Upper lobe of left lung (tissue), 6 donors: Measurements from ENCODE around the gene LMNTD2. TPM values are rescaled to one million over a fixed set of nuclear protein-coding genes. Genes with fewer than 3 reads are reported as not detected.
A peak's percentile ranks its signal among the peaks of the same experiment; 100 is the strongest.
"Not testable (repeated sequence)": the region's sequence is repeated elsewhere in the genome, so short reads cannot be mapped to it uniquely, and the experiment has no call there.

Experiments used
- ATAC-seq, 2 donors: fragments of 200-7000 bp; cut with Tn5 transposase; one replicate each; pipeline ENCODE4 v1.9.1; 2022; ENCODE audit warnings: mild to moderate bottlenecking in 2 of 2, moderate library complexity in 2 of 2; ENCODE audit not compliant: low FRiP score in 2 of 2
- DNase-seq, 2 donors: peaks; one replicate each; pipeline ENCODE4 v3.0.0-alpha.2; 2019 to 2020
- H3K27ac ChIP-seq, 4 donors: fragments of 200-600 bp; sonication (generic); one replicate each; pipeline ENCODE4 v1.5.1; 2016 to 2019
- H3K27me3 ChIP-seq, 4 donors: fragments of 200-600 bp; sonication (generic); one replicate each; pipeline ENCODE4 v1.5.1; 2017 to 2019
- H3K36me3 ChIP-seq, 4 donors: fragments of 200-600 bp; sonication (generic); one replicate each; pipeline ENCODE4 v1.5.1; 2016 to 2019
- H3K4me1 ChIP-seq, 4 donors: fragments of 200-600 bp; sonication (generic); one replicate each; pipeline ENCODE4 v1.5.1; 2018 to 2019
- H3K4me3 ChIP-seq, 4 donors: fragments of 200-600 bp; sonication (generic); one replicate each; pipeline ENCODE4 v1.5.1; 2017 to 2019; ENCODE audit warnings: mild to moderate bottlenecking in 2 of 4, moderate library complexity in 1 of 4
- H3K9me3 ChIP-seq, 4 donors: fragments of 200-600 bp; sonication (generic); one replicate each; pipeline ENCODE4 v1.5.1; 2018 to 2019
- EP300 ChIP-seq, 4 donors: sonication (generic); formaldehyde crosslinking; IDR thresholded peaks; one replicate each; pipeline ENCODE4 v1.5.1; 2017; ENCODE audit warnings: antibody characterized with exemption in 4 of 4, control low read depth in 2 of 4
- POLR2A ChIP-seq, 4 donors: fragments of 450-650 bp; IDR thresholded peaks; one replicate each; pipeline ENCODE4 v1.5.1; 2016 to 2017; ENCODE audit warnings: antibody characterized with exemption in 4 of 4, mild to moderate bottlenecking in 2 of 4
- POLR2AphosphoS5 ChIP-seq, 2 donors: sonication (generic); formaldehyde crosslinking; IDR thresholded peaks; one replicate each; pipeline ENCODE4 v1.5.1; 2017; ENCODE audit warnings: antibody characterized with exemption in 2 of 2
- WGBS, 2 donors: methylation state at CpG; one replicate each; pipeline ENCODE4 v1.1.5; 2017 to 2018; 5-methylcytosine and 5-hydroxymethylcytosine counted together
- total RNA-seq, 6 donors: library from RNA; depleted of rRNA in 4 of 6; stranded (reverse); fragments of >200 nt in 4 of 6; gene quantifications; one replicate each; pipeline versions ENCODE4 v1.1.0 to v1.2.1, GENCODE V29; 2016 to 2021
- TF ChIP-seq, protein P1 (sequence below), 6 experiments: fragments of 450-650 bp in 4 of 6; fragments of 200-600 bp in 2 of 6; sonication (generic) in 2 of 6; IDR thresholded peaks; one replicate each; pipeline ENCODE4 v1.5.1; 2016 to 2019; ENCODE audit warnings: antibody characterized with exemption in 6 of 6
- donor health status: DM: no; HTN: no; CAD: no; lungs with moderate emphysema.
- donor health status: DM: no; HTN: yes; CAD: no; lungs with severe emphysema.

LMNTD2 gene
- total RNA-seq, 6 donors from 2014 or later = 4.6 to 32.5 (median 6.7) TPM

DNA sequence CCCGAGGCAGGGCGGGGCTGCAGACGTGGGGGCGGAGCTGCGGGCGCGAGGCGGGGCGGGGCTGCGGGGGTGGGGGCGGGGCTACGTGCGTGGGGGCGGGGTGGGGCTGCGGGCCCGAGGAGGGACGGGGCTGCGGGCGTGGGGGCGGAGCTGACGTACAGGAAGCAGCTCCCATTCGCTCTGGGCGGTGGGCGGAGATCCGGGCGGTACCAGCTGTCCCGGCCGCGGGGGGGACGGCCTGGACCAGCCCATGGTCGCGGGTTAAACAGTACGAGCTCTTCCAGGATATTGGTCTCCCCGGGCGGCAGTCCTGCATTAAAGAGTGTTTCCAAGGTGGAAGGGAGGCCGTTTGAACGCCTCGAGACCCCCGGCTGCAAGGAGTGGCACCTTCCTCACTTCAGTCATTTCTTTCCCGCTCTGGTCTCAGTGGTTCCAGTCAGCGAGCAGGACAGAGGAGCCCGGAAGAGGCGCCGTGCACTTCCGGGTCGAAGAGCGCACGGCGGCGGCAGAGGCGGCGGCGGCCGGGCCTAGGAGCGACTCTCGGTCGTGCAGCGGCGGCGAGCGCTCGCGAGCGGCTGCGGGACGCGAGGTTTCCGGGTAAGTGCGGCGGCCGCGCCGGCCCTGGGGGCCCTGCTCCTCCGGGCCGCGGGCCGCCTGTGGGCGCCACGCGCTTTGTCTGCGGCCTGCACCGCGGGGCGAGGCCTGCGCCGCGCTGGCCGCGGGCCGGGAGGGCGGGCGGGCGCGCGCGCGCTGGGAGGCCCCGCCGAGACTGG, 15.6 kb upstream of the LMNTD2 start, which contains the start of gene PHRF1:
Gene PHRF1, plus strand, starts transcription at position 475 of the 773 bp plus-strand sequence. CDS start 5,043 bp downstream, outside the sequence.
- peak within 1 kb of the TSS; percentile 92 to 97 (median 94) for H3K27ac ChIP-seq
- WGBS, 2 donors = 0 to 6% methylated on average over 6 to 37 of the region's 99 CpGs
- peak; percentile 95 to 97 for ATAC-seq
- peaks cover 45 to 64% (median 52%) of the 10 kb centered on the region in 4 donors for H3K4me1 ChIP-seq
- H3K4me3 ChIP-seq = peak within 1 kb of the TSS; percentile 78 to 96 (median 84)
- peak; percentile 22 to 88 (median 70) for TF ChIP-seq POLR2A (IDR thresholded peaks at IDR 0.05)
- peak in 1 of 4 donors; percentile 10 for TF ChIP-seq EP300 (IDR thresholded peaks at IDR 0.05)
- TF ChIP-seq, protein P1, sequence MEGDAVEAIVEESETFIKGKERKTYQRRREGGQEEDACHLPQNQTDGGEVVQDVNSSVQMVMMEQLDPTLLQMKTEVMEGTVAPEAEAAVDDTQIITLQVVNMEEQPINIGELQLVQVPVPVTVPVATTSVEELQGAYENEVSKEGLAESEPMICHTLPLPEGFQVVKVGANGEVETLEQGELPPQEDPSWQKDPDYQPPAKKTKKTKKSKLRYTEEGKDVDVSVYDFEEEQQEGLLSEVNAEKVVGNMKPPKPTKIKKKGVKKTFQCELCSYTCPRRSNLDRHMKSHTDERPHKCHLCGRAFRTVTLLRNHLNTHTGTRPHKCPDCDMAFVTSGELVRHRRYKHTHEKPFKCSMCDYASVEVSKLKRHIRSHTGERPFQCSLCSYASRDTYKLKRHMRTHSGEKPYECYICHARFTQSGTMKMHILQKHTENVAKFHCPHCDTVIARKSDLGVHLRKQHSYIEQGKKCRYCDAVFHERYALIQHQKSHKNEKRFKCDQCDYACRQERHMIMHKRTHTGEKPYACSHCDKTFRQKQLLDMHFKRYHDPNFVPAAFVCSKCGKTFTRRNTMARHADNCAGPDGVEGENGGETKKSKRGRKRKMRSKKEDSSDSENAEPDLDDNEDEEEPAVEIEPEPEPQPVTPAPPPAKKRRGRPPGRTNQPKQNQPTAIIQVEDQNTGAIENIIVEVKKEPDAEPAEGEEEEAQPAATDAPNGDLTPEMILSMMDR (IDR thresholded peaks at IDR 0.05) = peak in 4 of 6 experiments; percentile 19 to 51 (median 26)
- TF ChIP-seq POLR2AphosphoS5 (IDR thresholded peaks at IDR 0.05) = peak; percentile 75 to 90
- H3K9me3 ChIP-seq = no peaks in the 10 kb centered on the region
- H3K27me3 ChIP-seq = no peaks in the 10 kb centered on the region
- peak; percentile 96 to 98 for DNase-seq
- no peaks in the 10 kb centered on the region for H3K36me3 ChIP-seq

DNA sequence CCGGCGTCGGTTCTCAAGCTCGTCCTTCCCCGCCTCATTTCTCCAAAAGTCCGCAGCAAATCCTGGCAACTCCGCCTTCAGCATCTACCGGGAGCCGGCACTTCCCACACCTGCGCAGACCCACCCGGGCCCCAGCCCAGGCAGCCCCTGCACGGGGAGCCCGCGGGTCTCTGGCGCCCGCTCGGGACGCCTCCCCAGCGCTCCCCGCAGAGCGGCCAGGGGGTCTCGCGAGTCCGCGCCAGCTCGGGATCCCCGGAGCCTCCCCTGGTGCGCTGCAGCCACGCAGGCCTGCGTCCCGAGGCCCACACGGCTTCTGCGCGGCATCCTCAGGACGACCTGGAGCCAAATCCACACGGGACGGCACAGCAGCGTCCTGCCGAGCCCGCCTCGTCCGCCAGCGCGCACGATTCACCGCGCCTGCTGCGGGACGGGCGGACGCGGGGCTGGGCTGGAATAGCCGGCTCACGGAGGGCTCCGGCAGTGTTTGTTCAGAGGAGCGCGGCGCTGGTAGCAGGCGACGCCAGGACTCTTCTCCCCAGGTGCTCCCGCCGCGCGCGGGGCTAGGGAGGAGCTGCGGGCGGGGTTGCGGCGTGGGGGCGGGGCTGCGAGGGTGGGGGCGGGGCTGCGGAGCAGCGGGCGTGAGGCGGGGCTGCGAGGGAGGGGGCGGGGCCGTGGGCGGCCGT, 14.9 kb upstream of the LMNTD2 start:
- Histone ChIP-seq H3K9me3 (no peaks in the 10 kb centered on the region), H3K36me3 (no peaks in the 10 kb centered on the region), H3K27ac (peak overlapping the region; percentile 52 to 68 (median 60)), H3K27me3 (no peaks in the 10 kb centered on the region), H3K4me1 (peaks cover 45 to 63% (median 51%) of the 10 kb centered on the region in 4 donors), H3K4me3 (peak overlapping the region; percentile 71 to 96 (median 78))
- peak in 1 of 2 donors; percentile 18 for TF ChIP-seq POLR2AphosphoS5 (IDR thresholded peaks at IDR 0.05)
- TF ChIP-seq, protein P1 (IDR thresholded peaks at IDR 0.05) = peak in 1 of 6 experiments; percentile 15
- peak in 2 of 4 donors; percentile 10 to 41 for TF ChIP-seq POLR2A (IDR thresholded peaks at IDR 0.05)
- TF ChIP-seq EP300 (IDR thresholded peaks at IDR 0.05) = no peak
- WGBS, 2 donors = 2 to 3% methylated on average over 21 of the region's 81 CpGs
- ATAC-seq (peak in 1 of 2 donors; percentile 17), DNase-seq (no peak)

DNA sequence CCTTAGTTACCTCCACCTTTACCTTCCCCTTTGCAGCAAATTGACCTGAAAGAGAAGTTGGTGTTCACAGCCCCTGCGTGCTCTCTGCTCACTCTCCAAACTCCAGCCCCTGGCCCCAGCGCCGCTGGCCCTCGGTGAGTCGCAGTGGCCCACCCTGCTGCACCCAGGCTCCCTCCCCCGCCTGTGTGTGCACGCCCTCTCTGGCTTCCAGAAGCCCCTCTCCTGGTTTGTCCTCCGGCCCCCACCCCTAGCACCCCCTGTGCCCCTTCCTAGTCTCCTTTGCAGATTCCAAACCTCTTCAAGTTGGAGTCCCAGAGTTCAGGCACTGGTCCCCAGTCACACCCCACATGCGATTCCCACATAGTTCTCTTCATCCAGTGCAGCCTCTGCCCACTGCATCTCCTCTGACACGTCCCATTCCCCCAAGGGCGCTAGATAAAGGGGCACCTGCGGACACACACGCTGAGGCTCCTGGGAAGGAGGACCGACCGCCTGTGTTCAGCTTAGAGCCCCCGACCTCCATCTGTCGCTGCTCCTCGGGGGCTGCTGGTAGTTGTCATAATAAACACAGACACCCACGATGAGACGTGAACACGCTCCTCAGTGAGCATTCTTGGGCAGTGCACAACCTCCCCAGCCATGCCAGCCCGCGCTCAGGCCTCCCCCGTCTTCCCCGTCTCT, 14.2 kb upstream of the LMNTD2 start:
- 30 to 32% methylated on average over 23 to 24 of the region's 25 CpGs for WGBS, 2 donors
- ATAC-seq = peak in 1 of 2 donors; percentile 7

DNA sequence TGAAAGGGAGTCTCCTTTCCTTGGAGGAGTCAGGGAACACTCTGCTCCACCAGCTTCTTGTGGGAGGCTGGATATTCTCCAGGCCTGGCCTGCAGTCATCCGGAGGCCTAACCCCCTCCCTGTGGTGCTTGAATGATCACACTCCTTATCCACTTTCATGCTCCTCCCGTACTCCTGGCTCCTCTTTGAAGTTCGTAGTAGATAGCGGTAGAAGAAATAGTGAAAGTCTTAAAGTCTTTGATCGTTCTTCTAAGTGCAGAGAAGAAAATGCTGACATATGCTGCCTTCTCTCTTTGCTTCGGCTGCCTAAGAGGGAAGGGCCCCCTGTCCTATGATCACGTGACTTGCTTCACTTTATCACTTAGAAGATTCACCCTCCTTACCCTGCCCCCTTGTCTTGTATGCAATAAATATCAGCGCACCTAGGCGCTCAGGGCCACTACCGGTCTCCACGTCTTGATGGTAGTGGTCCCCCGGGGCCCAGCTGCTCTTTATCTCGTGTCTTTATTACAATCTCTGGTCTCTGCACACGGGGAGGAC, 13.6 kb upstream of the LMNTD2 start:
- H3K36me3 ChIP-seq, H3K27me3 ChIP-seq, ATAC-seq, DNase-seq, H3K9me3 ChIP-seq: not testable (repeated sequence)
- 52 to 72% methylated on average over 13 to 14 of the region's 14 CpGs for WGBS, 2 donors
- H3K27ac ChIP-seq = peak overlapping the region in 2 of 4 donors; percentile 17 to 46
- H3K4me3 ChIP-seq = peak overlapping the region in 3 of 4 donors; percentile 76 to 96 (median 80)
- peaks cover 42 to 57% (median 44%) of the 10 kb centered on the region in 4 donors for H3K4me1 ChIP-seq

More for the DNA sequence above, 14.2 kb upstream of the LMNTD2 start:
- Histone ChIP-seq H3K4me3 (peak overlapping the region; percentile 71 to 96 (median 78)), H3K27ac (peak overlapping the region; percentile 52 to 68 (median 60)), H3K36me3 (no peaks in the 10 kb centered on the region), H3K9me3 (no peaks in the 10 kb centered on the region), H3K4me1 (peaks cover 42 to 56% (median 46%) of the 10 kb centered on the region in 4 donors), H3K27me3 (no peaks in the 10 kb centered on the region)
- peak in 1 of 2 donors; percentile 74 for DNase-seq
- TF ChIP-seq EP300 (IDR thresholded peaks at IDR 0.05) (no peak), POLR2A (IDR thresholded peaks at IDR 0.05) (no peak), POLR2AphosphoS5 (IDR thresholded peaks at IDR 0.05) (no peak)
- TF ChIP-seq, protein P1 (IDR thresholded peaks at IDR 0.05) = no peak
